ENCODE measurements around the gene AIF1.
A peak's percentile ranks its signal among the peaks of the same experiment; 100 is the strongest.

The AIF1 gene

DNA sequence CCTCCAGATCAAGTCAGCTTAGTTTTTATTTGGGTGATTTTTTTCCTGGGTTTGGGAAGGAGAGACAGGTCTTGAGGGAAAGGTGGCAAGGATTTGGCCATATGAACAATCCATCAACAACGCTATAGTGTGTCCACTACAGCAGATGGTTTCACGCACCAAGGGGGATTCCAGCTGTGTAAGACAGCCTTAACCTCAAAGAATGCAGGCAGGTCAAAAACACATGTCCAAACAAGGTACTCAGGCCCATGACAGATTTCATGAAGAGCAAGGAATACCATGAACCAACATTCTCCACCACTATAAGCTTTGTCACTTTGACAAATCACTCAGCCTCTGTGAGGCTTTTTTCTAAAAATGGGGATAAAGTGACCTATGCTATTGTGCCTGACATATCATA, 2.0 kb downstream of the AIF1 start:
- TF ChIP-seq, protein P1, sequence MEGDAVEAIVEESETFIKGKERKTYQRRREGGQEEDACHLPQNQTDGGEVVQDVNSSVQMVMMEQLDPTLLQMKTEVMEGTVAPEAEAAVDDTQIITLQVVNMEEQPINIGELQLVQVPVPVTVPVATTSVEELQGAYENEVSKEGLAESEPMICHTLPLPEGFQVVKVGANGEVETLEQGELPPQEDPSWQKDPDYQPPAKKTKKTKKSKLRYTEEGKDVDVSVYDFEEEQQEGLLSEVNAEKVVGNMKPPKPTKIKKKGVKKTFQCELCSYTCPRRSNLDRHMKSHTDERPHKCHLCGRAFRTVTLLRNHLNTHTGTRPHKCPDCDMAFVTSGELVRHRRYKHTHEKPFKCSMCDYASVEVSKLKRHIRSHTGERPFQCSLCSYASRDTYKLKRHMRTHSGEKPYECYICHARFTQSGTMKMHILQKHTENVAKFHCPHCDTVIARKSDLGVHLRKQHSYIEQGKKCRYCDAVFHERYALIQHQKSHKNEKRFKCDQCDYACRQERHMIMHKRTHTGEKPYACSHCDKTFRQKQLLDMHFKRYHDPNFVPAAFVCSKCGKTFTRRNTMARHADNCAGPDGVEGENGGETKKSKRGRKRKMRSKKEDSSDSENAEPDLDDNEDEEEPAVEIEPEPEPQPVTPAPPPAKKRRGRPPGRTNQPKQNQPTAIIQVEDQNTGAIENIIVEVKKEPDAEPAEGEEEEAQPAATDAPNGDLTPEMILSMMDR (IDR thresholded peaks at IDR 0.05; ENCODE audit: low read depth, low read length), result no peak
- no peak overlapping the region for H3K4me3 ChIP-seq (ENCODE audit: low read depth, low read length)

DNA sequence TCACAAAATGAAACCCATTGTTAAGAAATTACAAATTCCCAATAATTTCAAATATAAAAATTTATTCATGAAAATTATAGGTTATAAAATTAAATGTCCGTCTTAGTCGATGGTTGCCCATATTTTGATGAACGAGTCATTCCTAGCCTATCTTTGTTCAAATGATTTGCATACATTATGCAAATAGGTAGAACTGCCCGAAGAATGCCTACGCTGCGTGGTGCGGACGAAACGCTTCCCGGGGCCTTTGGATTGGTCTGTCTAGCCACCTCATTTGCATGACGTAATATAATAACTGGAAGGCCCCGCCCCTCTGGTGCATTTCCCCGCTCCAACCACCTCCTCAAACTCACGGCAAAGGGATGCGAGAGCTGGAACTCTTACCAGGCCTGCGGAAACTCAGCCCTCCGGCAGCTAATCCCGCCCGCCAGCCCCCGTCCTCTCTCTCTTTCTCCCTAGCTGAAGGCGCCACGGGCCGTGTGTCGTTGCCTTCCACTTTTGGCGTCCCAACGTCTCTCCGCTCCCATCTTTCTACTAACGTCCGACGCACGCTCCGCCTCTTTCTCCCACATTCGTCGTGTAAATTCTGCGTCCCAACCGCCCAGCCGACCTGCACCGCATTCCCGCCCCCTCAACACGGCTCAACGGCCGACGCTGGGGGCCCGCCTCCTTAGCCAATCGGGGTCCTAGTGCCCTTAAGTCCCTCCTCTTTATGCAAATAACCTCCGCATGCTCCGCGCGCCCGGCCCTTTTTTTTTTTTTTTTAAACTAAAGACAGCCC, 5.0 kb downstream of the AIF1 start:
- TF ChIP-seq, protein P1 (IDR thresholded peaks at IDR 0.05; ENCODE audit: low read depth, low read length), result no peak
- H3K4me3 ChIP-seq (ENCODE audit: low read depth, low read length), result peak overlapping the region; percentile 96

DNA sequence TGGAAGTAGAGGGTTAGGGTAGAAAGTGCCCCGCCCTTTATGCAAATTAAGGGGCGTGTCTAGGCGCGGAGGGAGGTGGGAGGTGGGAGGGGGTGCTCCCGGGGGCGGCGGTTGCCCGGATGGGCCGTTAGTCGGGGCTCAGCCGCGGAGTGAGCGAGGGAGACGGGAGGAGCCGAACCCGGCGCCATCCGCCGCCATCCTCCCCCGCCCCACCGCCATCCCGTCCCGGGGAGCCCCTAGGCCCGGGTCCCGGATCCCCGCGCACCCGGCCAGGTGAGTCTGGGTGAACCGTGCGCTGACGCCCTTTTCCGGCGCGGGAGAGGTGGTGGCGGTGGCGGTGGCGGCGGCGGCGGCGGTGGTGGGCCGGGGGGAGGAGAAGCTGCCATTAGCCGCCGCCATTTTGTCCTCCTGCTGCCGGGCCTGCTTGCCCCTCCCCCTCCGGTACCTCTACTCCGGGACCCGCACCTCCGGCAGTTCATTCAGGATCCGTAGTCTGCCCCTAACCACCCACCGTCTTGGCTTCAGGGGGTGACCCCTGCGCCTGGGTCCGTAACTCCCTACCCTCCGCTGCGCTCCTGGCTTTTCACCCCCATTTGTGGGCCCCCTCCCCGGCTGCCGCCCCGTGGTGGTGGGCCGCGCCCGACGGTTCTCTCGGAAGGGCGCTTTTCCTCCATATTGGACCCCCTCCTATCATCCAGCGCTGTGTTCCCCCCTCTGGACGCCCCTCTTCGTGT, 5.7 kb downstream of the AIF1 start, which contains the start of gene PRRC2A:
Gene PRRC2A (plus strand): TSS at position 130 of the 734 bp plus-strand sequence. CDS start 2,075 bp downstream, outside the sequence.
- peak within 1 kb of the TSS; percentile 96 for H3K4me3 ChIP-seq (ENCODE audit: low read depth, low read length)
- TF ChIP-seq, protein P1 (IDR thresholded peaks at IDR 0.05; ENCODE audit: low read depth, low read length), result no peak

DNA sequence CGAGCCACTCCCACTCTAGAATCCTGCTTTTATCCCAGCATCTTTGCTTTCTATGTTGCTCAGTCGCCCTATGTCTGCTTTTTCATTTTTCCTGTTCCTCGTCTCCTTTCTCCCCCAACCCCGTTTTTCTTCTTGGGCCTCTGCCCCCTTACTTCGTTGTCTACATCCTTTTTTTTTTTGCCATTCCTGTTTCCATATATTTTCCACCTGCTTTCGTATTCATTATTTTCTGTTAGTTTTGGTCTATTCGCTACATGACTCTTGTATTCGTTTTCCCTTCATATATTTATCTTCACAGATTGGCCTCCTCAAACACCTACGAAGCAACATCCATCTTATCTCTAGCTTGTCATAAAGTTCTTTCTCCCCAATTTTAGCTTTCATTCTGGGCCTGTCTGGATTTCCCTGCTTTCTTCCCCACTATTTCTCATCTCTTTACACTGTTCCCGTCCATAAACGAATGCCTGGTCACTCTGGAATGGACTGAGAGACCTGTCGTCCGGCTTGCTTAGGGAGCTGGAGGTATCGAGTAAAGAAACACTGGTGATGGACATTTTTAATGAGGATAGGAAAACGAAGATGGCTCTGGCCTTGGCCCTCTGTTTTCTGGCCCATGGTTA, 6.4 kb downstream of the AIF1 start:
- H3K4me3 ChIP-seq (ENCODE audit: low read depth, low read length), result peak overlapping the region; percentile 96
- TF ChIP-seq, protein P1 (IDR thresholded peaks at IDR 0.05; ENCODE audit: low read depth, low read length), result no peak

DNA sequence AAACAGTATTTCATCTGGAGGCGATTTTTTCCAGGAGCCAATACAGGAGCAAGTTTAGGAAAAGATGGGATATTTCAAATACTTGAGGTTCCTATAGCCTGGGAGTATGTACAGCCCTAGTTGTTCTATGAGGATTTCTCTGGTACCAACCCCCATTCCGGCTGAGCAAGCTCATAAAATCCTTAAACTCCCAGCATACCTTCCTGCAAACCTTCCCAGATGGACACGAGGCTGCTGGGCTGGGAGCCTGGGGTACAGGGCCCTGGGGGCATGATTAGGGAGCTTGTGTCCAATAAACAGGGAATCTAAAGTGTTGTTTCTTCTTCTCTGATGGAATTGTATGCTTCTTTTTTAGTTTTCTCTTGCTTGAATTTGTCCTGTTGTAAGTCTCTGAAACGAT, 7.0 kb downstream of the AIF1 start:
- TF ChIP-seq, protein P1 (IDR thresholded peaks at IDR 0.05; ENCODE audit: low read depth, low read length), result no peak
- peak overlapping the region; percentile 96 for H3K4me3 ChIP-seq (ENCODE audit: low read depth, low read length)

DNA sequence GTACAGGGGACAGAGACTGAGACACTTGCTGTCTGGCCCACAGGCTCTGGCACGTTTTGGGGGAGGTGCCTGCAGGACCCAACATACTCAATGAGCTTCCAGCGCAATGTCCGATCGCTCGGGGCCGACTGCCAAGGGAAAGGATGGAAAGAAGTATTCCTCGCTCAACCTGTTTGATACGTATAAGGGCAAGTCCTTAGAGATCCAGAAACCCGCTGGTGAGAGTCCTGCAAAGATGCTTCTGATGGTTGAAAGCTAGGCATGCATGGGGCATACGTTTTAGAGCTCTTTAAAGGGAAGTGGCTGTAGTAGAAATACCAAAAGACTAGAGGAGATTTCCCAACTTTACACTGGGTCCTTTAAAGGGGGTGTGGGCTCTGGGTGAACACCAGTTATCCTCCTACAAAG, 7.7 kb downstream of the AIF1 start:
- peak overlapping the region; percentile 96 for H3K4me3 ChIP-seq (ENCODE audit: low read depth, low read length)
- TF ChIP-seq, protein P1 (IDR thresholded peaks at IDR 0.05; ENCODE audit: low read depth, low read length), result no peak
